Activated CD8-positive, alpha-beta memory T cell treated with anti-CD3 and anti-CD28 coated beads for 4 hours (primary cell): ENCODE measurements around the gene GNG3.
"Not testable (repeated sequence)": the region's sequence is repeated elsewhere in the genome, so short reads cannot be mapped to it uniquely, and the experiment has no call there.

Experiments used
- DNase-seq, 2 donors: peaks; one replicate each; pipeline ENCODE4 v3.0.0-alpha.2; 2020; ENCODE audit warnings: low read depth in 2 of 2

The GNG3 gene

DNA sequence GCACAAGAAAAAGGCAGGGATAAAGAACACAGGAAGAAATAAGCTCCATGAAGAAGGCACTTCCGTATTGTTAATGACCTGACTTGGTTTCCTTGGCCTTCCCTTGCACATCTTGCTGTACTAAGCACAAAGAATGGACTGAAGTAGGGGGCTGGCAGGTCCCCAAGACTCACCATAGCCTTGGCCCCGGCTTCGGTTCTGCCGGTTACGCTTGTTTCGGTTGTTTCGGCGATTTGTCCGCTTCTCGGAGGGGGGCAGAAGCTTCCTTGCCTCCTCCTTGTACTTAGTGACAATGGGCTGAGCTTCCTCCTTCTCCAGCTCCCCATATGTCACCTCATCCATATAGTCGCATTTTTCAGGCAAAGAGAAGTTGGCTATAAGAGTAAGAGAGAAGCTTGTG lies 9.3 kb downstream of the GNG3 start:
- no peak for DNase-seq

DNA sequence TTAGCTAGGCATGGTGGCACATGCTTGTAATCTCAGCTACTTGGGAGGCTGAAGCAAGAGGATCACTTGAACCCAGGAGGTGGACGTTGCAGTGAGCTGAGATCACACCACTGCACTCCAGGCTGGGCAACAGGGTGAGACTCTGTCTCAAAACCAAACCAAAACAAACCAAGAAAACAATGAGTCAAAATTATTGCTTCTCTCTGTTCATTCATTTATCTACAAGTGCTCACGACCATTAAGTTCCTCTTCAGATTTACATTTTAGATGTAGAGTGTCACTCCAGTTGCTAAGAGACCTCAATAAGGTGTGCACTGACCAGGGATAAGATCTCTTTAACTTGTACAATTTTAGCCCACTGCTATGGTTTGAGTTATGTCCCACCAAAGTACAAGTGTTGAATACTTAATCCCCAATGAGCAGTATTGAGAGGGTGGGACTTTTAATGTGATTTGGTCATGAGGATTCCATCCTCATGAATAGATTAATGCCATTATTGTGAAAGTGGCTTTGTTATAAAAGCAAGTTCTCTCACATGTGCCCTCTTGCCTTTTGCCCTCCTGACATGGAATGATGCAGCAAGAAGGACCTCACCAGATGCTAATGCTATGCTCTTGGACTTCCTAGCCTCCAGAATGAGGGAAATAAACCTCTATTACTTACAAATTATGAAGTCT lies 12.0 kb downstream of the GNG3 start:
- no peak for DNase-seq

DNA sequence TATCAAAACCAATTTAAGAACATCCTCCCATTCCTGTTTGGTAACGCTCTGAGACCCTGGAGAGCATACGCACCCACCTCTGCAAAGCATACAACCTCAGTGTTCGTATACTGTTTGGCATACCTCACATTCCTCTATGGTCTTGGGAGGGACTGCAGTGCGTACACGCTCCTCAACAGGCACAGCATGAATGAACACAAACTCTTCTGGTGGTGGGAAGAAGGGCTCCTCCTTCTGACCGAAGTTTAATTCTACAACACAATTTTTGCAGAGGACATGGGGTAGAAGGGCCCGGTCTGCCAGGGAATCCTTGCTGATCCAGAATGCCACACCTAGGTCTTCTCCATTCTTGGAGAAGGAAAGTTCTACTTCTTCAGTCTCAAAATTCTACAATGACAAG lies 14.5 kb downstream of the GNG3 start:
- no peak for DNase-seq

DNA sequence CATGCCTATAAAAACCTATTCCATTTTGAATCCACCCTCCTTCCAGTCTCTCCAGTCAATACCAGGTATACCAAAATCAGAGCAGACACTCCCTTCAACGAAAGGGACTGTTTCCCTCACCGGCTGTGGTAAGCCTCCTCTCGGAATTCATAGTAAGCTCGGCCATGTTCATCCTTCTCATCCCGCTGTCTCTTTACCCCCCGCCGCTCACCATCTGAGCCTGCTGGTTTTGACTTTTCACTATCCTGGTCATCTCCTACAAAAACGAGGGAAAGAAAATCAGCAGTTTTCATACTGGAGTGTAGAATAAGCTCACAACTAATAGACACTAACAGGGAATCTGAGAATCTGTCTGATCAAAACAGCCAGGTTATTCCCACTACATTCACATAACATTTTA lies 16.7 kb downstream of the GNG3 start:
- no peak for DNase-seq

DNA sequence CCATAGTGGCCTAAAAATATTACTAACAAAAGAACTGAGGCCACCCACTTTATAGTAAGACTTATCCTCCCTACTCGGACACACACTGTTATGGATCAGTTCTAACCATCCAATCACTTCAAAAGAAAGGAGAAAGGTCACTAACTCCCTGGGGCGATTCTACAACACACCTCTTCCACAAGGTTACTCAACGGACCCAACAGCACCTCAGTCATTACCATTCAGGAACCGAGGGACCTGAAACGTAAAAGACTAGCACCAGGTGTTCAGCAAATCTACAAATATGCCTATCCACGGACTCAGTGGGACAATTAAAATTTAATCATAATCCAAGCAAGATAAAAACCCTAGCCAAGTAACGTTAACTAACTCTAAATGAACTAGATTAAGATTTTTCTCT lies 18.2 kb downstream of the GNG3 start:
- DNase-seq, result no peak

DNA sequence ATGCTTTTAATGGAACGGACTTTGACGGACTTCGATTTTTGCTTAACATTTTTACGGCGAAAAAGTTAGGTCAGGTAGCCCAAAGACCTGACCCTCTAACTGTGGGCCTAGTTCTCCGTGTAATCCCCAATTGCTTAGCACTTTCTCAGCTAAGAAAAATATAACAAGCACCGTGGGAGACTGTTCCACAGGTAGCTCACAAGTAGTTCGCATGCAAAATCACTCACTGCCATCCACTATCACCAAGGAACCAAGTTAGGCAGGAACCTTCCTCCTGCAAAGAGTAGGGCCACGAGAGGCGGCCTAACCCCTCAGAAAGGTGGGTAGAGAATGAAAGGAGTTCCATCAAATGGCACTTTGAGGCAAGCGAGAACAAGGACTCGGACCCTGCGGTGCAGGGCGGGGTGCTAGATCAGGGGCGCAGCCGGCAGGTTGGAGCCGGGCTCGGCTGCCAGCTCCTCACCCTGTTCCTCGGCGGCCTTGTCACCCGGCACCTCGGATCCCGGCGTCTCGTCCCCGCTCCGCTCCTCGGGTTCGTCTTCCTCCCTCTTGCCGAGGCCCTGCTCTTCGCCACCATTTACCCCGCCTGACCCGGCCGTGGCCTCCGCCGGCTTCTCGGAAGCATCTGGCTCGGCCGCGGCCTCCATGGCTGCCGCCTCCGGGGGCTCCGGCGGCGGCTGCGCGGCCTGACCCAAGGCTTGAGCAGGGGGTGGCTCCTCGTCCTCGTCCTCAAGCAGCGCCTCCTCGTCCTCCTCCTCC lies 18.9 kb downstream of the GNG3 start:
- DNase-seq, result no peak

DNA sequence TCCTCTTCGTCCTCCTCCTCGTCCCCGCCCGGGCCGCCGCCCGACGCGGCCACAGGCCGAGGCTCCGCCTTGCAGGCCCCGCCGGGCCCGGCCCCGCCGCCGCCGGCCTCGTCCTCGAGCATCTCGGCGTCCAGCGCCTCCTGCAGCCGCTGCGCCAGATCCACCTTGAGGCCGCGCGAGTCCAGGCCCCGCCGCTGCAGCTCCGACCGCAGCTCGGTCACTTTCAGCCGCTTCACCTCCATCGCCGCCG lies 19.4 kb downstream of the GNG3 start:
- no peak for DNase-seq

DNA sequence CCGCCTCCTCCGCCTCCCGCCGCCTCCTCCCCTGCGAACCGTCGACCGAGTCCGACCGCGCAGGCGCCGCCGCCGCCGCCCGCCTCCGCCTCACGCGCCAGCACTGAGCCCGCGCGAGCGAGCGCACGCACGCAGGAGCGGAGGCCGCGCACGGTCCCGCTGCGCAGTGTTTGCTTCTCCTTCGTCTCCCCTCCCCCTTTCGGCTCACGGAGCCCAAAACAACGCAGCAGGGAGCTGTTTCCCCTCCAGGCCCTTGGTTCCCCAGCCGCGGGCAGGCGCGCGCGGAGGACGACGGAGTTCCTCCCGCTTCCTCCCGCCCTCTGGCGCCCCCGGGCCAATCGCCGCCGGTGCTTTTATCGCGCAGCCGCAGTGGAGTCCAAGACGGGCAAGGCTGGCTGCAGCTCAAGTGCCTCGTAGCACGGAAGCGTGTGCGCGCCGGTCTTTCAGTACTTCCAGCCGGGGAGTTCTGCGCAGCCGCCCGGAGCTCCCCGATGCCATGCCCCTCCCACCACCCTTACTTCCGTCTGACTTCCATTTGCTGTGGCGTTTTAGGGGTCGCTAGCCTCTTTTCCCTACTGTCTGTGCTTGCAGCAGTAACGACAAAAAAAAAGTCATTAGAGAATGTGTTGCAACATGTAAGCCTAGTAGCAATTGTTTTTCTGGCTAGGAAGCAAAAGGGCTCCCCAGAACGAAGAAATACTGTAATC lies 19.8 kb downstream of the GNG3 start, which contains the start of gene HNRNPUL2:
HNRNPUL2 (minus strand) TSS at position 293 of the 707 bp plus-strand sequence. CDS start 301 bp downstream, outside the sequence.
- DNase-seq, result peak; percentile 96 to 98

DNA sequence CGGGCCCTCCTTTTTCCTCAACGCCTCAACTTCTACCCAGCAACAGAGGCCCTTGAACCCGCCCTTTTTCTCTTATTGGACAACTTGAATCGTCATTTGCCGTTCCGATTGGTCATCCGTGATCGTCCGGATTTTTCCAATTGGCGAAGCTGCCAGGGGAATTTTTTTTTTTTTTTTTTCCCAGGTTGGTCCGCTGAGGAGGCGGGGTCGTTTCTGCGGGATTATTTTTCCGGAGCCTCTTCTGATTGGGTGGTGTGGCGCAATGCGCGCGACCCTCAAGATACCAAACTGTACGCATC lies 20.3 kb downstream of the GNG3 start:
- DNase-seq, result peak; percentile 65 to 78

DNA sequence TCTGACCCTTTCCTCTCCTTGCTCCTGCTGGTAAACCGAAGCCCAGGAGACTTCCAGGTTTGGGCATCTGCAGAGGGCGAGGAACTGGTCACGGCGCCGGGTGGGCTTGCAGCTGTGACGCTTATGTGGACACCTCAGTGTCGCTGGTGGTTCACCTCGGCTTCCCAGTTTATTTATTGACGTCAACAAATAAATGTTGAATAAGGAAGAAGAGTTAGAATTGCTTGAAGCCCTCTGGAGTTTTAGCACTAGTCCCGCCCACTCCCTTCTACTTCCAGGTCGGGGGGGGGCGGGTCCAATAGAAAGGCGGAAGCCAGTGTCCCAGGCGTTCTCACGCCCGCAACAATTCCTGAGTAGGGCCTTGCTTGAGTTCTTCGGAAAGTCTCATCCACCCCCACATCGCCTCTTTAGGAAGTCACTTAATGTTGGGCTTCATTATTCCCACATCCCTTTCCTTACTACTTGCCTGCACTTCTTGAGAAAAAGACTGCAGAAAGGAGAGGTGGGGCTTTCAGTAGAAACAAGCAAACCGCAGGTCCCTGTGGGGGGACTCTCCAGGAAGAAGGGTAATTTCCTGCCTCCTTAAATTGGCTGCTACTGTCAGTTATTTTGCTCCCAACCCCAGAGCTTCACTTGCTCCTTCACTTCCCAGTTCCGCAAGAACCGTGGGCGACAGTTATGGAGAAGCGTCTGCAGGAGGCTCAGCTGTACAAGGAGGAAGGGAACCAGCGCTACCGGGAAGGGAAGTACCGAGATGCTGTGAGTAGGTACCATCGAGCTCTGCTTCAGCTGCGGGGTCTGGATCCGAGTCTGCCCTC lies 20.9 kb downstream of the GNG3 start, which contains the start of gene TTC9C:
TTC9C (plus strand) TSS at position 316 of the 818 bp plus-strand sequence; CDS start at position 679, 363 bp downstream.
- DNase-seq, result peak; percentile 63 to 73

DNA sequence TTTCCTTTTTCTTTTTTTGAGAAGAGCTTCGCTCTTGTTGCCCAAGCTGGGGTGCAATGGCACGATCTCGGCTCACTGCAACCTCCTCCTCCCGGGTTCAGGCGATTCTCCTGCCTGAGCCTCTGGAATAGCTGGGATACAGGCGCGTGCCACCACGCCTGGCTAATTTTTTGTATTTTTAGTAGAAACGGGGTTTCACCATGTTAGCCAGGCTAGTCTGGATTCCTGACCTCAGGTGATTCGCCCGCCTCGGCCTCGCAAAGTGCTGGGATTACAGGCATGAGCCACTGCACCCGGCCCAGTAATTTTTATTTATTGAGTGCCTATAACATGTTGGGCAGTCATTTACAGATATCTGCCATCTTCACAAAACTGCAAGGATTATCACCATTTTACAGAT lies 22.6 kb downstream of the GNG3 start:
- DNase-seq, result not testable (repeated sequence)

DNA sequence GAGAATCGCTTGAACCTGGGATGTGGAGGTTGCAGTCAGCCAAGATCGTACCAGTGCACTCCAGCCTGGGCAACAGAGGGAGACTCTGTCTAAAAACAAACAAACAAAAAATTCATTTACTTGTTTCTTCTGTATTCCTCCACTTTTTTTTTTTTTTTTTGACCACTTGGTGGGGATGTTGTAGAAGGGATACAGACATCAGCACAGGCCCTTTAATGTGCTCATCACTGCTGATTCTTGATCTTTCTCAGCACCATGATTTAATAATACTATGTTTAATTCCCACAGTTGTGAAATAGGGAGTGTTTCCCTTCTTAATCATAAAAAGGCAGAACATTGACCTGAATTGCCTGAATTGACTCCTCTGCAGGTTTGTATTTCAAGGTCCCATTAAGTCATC lies 25.4 kb downstream of the GNG3 start:
- DNase-seq, result no peak

DNA sequence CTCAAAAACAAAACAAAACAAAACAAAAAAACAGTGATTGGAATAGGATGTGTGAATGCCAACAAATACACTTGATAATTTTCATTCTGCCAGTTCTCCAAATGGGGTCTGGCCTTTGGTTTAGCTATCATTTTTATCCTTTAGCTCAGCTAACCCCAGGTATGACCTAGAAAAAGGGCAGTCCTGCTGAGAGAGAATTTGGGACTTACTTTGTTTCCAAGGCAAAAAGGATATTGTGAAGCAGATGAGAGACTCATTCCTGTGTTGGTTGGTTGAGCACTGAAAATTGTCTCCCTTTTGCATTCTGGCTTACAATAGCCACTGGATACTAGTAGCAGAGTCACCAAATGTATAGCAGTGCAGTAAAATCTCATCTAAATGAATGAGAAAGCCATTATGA lies 29.7 kb downstream of the GNG3 start:
- DNase-seq, result no peak

DNA sequence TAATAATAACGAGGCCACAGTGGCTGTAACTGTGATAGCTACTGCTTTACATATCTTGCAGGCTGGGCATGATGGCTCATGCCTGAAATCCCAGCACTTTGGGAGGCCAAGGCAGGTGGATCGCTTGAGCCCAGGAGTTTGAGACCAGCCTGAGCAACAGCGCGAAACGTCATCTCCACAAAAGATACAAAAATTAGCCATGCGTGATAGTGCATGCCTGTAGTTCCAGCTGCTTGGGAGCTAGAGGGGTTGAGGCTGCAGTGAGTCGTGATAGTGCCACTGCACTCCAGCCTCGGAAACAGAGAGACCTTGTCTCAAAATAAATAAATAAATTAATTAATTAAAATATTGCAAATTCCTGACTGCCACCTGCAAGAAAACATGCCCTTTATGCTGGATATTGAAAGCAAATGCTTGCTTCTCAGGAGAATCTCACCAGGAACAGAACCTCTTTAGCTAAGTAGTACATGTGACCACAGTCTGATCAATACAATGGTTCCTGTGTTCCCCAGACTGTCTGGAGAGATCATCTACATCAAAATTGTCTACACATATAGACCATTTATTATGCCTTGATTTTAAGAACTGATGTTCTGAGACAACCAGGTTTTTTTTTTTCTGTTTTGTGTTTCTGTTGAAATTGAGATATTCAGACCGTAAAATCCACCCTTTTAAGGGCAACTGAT lies 40.1 kb downstream of the GNG3 start:
- no peak for DNase-seq

DNA sequence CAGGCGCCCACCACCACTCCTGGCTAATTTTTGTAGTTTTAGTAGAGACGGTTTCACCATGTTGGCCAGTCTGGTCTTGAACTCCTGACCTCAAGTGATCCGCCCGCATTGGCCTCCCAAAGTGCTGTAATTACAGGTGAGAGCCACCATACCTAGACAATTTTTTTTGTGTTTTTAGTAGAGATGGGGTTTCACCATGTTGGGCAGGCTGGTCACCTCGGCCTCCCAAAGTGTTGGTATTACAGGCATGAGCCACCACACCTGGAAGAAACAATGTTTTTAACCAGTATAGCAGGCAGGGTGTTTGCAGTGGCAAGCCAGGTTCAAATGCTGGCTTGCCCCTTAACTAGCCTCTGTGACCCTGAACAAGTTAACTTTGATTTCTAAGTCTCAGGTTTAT lies 42.5 kb downstream of the GNG3 start:
- not testable (repeated sequence) for DNase-seq

DNA sequence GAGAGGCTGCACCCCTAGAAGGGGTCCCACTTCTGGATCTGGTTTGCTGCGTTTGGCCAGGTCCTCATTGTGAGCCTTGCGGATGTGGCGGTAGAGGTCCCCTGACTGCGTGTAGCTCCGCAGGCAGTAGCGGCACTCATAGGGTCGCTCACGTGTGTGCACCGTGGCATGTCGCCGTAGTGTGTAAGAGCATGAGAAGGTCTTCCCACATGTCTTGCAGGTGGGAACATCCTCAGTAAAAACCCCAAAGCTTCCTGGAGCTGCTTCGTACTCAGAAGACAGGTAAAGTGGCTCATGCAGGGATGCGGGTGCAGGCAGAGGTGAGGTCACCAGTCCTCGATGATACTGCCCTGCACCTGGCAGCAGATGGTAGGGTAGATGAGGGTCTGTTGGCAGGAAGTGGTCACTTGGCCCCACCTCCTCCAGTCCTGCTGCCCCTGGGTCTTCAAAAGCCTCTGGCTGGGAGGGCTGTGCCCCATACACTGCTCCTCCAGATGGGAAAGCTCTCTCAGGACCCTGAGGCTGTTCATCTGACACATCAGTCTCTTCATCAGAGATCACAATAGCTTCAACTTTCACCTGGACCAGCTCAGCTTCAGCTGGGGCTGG lies 44.8 kb downstream of the GNG3 start:
- DNase-seq, result no peak

DNA sequence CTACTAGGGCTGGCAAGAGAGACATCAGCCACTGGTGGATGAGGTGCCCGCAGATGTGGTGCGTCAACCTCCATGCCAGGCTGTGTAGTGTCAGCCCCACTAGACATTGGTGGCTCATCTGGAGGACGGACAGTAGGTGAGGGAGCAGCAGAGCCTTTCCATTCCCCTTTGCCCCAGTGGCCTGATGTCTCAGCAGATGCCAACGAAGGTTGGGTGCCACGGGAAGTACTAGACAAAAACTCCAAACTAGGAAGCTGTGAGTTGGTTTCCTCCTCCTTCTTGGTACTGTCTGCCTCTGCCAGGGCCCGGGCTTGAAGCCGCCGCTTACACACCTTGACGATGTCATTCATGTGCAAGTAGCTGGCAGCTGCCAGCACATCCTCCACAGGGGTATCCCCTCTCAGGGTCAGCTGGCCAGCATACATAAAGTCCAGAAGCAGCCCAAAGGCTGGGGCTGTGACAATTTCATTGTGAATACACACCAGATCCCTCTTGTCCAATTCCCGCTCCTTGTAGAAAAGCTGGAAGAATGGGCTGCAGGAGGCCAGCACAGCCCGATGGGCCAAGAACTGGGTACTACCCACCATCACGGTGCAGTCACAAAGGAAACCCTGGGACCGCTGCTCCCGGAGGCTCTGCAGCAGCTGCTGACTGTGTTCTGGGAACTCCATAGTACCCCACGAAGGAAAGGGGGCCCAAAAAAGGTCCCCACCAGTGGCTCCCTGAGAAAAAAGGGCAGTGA lies 45.7 kb downstream of the GNG3 start:
- DNase-seq, result no peak

DNA sequence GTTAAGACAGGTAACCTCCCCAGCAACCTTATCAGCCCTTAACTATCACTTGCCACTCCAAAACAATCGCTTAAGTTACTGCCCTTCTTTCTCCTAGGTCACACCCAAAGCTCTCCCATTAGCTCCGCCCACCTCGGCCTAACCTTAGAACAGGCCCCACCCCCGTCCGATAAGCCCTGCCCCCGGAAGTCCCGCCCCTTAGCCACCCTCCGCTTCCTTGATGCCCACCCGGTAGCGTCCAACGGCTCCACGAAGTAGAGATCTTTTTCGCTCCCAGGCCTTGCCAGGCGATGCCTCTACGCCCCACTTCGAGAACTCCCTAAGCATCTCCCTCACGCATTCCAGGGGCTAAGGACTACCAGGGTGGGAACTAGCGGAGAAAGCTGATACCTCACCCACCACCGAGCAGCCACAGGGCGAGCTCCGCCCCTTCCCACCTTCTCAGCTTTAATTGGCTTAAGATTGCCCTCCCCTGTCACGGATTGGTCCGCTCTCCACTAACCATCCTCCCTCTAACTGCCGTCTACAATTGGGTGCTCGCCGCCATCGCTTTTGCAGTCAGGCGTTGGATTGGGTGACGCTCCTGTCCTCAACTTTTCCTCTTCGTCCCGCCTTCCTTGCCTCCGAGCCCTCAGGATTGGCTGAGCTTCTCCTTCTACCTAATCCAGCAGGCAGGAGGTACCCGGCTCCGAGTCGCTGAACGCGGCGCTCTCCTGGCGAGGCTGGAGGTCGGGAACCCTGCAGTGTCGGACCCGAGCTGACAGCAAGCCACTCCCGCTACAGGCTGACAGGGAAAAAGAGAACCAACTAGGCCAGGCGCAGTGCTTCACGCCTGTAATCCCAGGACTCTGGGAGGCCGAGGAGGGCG lies 46.5 kb downstream of the GNG3 start, which contains the start of gene ZBTB3:
ZBTB3 (minus strand) TSS at position 425 of the 868 bp plus-strand sequence. CDS start 496 bp downstream, outside the sequence.
- peak; percentile 92 to 94 for DNase-seq

DNA sequence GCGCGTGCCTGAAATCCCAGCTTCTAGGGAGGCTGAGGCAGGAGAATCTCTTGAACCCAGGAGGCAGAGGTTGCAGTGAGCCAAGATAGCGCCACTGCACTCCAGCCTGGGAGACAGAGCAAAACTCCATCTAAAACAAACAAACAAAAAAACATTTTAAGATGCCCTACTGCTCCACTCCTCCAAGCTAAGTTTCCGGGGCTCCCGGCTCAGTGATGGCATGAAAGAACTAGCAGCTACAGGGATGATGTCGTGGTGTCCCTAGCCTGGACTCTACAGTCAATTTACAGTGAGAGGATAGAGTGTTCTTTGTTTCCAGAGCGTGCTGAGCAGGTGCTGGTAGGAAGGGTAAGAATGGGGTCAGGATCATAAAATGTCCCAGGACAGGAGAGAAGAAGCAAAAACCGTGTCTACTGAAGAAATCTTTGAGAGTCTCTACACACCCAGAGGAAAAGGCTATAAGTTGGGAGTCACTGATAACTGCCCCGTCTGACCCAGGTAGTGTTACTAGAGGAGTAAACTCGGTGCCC lies 47.7 kb downstream of the GNG3 start:
- DNase-seq, result no peak
